Mammary epithelial cell (primary cell): ENCODE results near the gene AKAP13.

Experiments
- CTCF ChIP-seq, 2 donors: IDR thresholded peaks in 1 of 2; conservative IDR thresholded peaks in 1 of 2; 2 replicates each; pipeline ENCODE4 v1.5.1; 2011 to 2012; ENCODE audit warnings: inconsistent platforms in 2 of 2, low read length in 2 of 2, mild to moderate bottlenecking in 2 of 2, control low read depth in 1 of 2, low read depth in 1 of 2; ENCODE audit not compliant: insufficient read depth in 1 of 2; ENCODE audit errors: extremely low read depth in 1 of 2
- EZH2 ChIP-seq: IDR thresholded peaks from 2 replicates; pipeline ENCODE4 v1.6.1; 2012; ENCODE audit warnings: low read length, inconsistent platforms, borderline replicate concordance

- TF ChIP-seq CTCF (conservative IDR thresholded peaks at IDR 0.05 in 1 of 2, IDR thresholded peaks at IDR 0.05 in 1 of 2; ENCODE audit: extremely low read depth in 1 of 2, insufficient read depth in 1 of 2, low read depth in 1 of 2, low read length in 2 of 2) (no peak), EZH2 (no peak)
These were observed 83.0 kb downstream of the AKAP13 start for GRCh38 chr15:85463276-85463892.
